AG04449 (cell line): ENCODE data around the gene FOXA1.
A peak's percentile ranks its signal among the peaks of the same experiment; 100 is the strongest.

ENCODE experiments used
- CTCF ChIA-PET: fragments of 350-600 bp; formaldehyde crosslinking; extraction: SDS; loops from one replicate; lab custom pipeline; 2021; ENCODE audit warnings: antibody characterized with exemption; lab: Yijun Ruan, JAX
- POLR2A ChIA-PET: fragments of 400-600, 350-600 bp; formaldehyde crosslinking; extraction: SDS; loops from one replicate; lab custom pipeline; 2020; ENCODE audit warnings: antibody characterized with exemption, inconsistent platforms; lab: Yijun Ruan, JAX
- DNase-seq: peaks from one replicate; pipeline ENCODE4 v3.0.0-alpha.2; 2010; ENCODE audit warnings: low read depth, low spot score
- H3K4me3 ChIP-seq: 2 replicates; pipeline ENCODE4 v1.5.1; 2011; ENCODE audit warnings: low read depth, mild to moderate bottlenecking, control low read depth, low read length
- CTCF ChIP-seq: IDR thresholded peaks from one replicate; pipeline ENCODE4 v1.5.1; 2011; ENCODE audit warnings: mild to moderate bottlenecking, moderate library complexity, low read length, control low read depth, inconsistent platforms; ENCODE audit not compliant: insufficient read depth; ENCODE audit errors: missing control alignments

Gene FOXA1

GRCh38 chr14:37571391-37571790, 23.7 kb downstream of the FOXA1 start:
- H3K4me3 ChIP-seq = no peak overlapping the region
- no peak for TF ChIP-seq CTCF
- no peak for DNase-seq
- ChIA-PET POLR2A (no interaction called here), CTCF (interaction anchor here (1.1 to 2.2 kb wide), 2 partner anchors 325 to 341 kb away, joined by 3 to 7 read pairs; no protein-coding TSS in a partner anchor)

- no peak for DNase-seq
- no peak overlapping the region for H3K4me3 ChIP-seq
- ChIA-PET POLR2A (no interaction called here), CTCF (interaction anchor here (1.5 kb wide), 1 partner anchor 24 kb away, joined by 3 read pairs; no protein-coding TSS in a partner anchor)
- TF ChIP-seq CTCF = no peak
Measured at GRCh38 chr14:37569729-37570128, 25.3 kb downstream of the FOXA1 start.

GRCh38 chr14:37566811-37567371, 28.2 kb downstream of the FOXA1 start:
- POLR2A ChIA-PET = no interaction called here
- no peak for DNase-seq
- CTCF ChIA-PET = no interaction called here
- H3K4me3 ChIP-seq = no peak overlapping the region
- no peak for TF ChIP-seq CTCF

GRCh38 chr14:37565550-37565949, 29.5 kb downstream of the FOXA1 start:
- no peak overlapping the region for H3K4me3 ChIP-seq
- ChIA-PET CTCF (no interaction called here), POLR2A (no interaction called here)
- TF ChIP-seq CTCF = peak; percentile 7
- DNase-seq = no peak

GRCh38 chr14:37563189-37563588, 31.9 kb downstream of the FOXA1 start:
- no peak for DNase-seq
- ChIA-PET POLR2A (no interaction called here), CTCF (interaction anchor here (1.3 to 1.5 kb wide), 2 partner anchors 10 to 30 kb away, joined by 3 to 7 read pairs; no protein-coding TSS in a partner anchor)
- H3K4me3 ChIP-seq = no peak overlapping the region
- TF ChIP-seq CTCF = no peak

- no peak overlapping the region for H3K4me3 ChIP-seq
- POLR2A ChIA-PET = no interaction called here
- TF ChIP-seq CTCF = no peak
- CTCF ChIA-PET = no interaction called here
- DNase-seq = no peak
Measured at GRCh38 chr14:37559386-37559785, 35.7 kb downstream of the FOXA1 start.
